ENCODE results near the gene FAIM2. TPM values are rescaled to one million over a fixed set of nuclear protein-coding genes. Genes with fewer than 3 reads are reported as not detected.

FAIM2 gene
- total RNA-seq, 2 experiments from 2014 or later = 0.17 to 0.42 TPM

DNA sequence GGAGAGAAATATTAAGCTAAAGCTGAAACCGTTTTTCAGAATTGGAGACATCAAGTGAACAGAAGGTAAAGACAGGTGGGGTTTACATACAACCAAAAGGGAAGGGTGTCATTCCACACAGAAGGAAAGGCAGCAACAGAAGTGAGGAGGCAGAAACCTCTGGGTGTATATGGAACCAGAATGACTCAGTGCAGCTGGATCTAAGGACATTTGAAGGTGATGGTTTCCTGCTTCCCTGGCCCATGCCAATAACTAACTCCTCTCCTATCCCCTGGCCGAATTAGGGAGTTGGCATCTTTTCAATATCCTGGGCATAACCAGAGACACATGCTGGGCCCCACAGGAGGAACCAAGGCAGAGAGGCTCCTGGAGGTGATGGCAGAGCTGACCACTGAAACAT, 83.9 kb downstream of the FAIM2 start:
- intact Hi-C loops (cut with micrococcal nuclease) = loop anchor here (10.0 kb wide), 1 partner anchor 555 kb away; the partner anchor contains the start of gene TUBA1C

DNA sequence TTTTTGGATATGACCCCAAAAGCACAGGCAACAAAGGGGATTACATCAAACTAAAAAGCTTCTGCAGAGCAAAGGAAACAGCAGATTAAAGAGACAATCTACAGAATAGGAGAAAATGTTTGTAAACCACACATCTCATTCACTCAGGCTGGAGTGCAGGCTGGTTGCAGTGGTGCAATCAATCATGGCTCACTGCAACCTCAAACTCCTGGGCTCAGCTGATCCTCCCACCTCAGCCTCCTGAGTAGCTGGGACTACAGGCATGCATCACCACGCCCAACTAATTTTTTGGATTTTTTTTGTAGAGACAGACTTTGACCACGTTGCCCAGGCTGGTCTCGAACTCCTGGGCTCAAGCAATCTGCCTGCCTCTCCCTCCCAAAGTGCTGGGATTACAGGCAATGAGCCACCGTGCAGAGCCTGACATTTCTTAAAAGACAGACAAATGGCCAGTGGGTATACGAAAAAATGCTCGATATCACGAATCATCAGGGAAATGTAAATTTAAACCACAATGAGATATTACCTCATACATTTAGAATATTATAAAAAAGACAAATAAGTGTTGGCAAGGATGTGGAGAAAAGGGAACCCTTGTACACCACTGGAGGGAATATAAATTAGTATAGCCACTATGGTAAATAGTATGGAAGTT, 85.3 kb downstream of the FAIM2 start:
- Mint-ChIP-seq H3K4me1 (ENCODE audit: low read depth) (peaks cover 23% of the 10 kb centered on the region), H3K27ac (no peak overlapping the region), H3K36me3 (ENCODE audit: low read depth) (peaks cover 4% of the 10 kb centered on the region), H3K9me3 (no peaks in the 10 kb centered on the region), H3K4me3 (no peak overlapping the region), H3K27me3 (ENCODE audit: low read depth) (no peaks in the 10 kb centered on the region)
- CTCF ChIA-PET = interaction anchor here (0.6 to 1.9 kb wide), 2 partner anchors 20 to 732 kb away, joined by 3 to 6 read pairs; no protein-coding TSS in a partner anchor
- no peak for DNase-seq
- intact Hi-C loops (cut with micrococcal nuclease) = no loop called here

More for the DNA sequence above, 83.9 kb downstream of the FAIM2 start:
- H3K4me3 Mint-ChIP-seq = no peak overlapping the region
- CTCF ChIA-PET = interaction anchor here (0.7 to 2.9 kb wide), 6 partner anchors 19 to 236 kb away, joined by 3 to 13 read pairs (median 4); no protein-coding TSS in a partner anchor
- no peak for DNase-seq
- H3K27me3 Mint-ChIP-seq (ENCODE audit: low read depth) = no peaks in the 10 kb centered on the region
- H3K9me3 Mint-ChIP-seq = no peaks in the 10 kb centered on the region
- H3K36me3 Mint-ChIP-seq (ENCODE audit: low read depth) = peaks cover 4% of the 10 kb centered on the region
- peaks cover 23% of the 10 kb centered on the region for H3K4me1 Mint-ChIP-seq (ENCODE audit: low read depth)
- H3K27ac Mint-ChIP-seq = no peak overlapping the region

Other genes starting within 250 kb of the FAIM2 start
- 10 to 100 TPM; 20.0 to 20.7 TPM for gene FMNL3, start 196.5 kb downstream of the FAIM2 start, total RNA-seq
- gene TMBIM6, start 162.3 kb downstream of the FAIM2 start, total RNA-seq = 100 to 1,000 TPM; 466 to 498 TPM
- 1 to 10 TPM; 2.8 TPM for gene NCKAP5L, start 75.5 kb downstream of the FAIM2 start, total RNA-seq
- gene BCDIN3D, start 60.8 kb downstream of the FAIM2 start, total RNA-seq = 1 to 10 TPM; 2.4 to 4.1 TPM
- not detected for gene AQP2, start 46.8 kb upstream of the FAIM2 start, total RNA-seq
- not detected for gene AQP5, start 58.0 kb upstream of the FAIM2 start, total RNA-seq
- gene AQP6, start 69.0 kb upstream of the FAIM2 start, total RNA-seq = not detected
- gene RACGAP1, start 121.6 kb upstream of the FAIM2 start, total RNA-seq = 100 to 1,000 TPM; 156 to 159 TPM
- gene ASIC1, start 153.7 kb upstream of the FAIM2 start, total RNA-seq = 1 to 10 TPM; 3.2 to 3.7 TPM
- 10 to 100 TPM; 57.7 to 60.2 TPM for gene SMARCD1, start 181.4 kb upstream of the FAIM2 start, total RNA-seq
- under 1 TPM; 0.36 to 0.47 TPM for gene GPD1, start 200.1 kb upstream of the FAIM2 start, total RNA-seq
- gene COX14, start 208.3 kb upstream of the FAIM2 start, total RNA-seq = 10 to 100 TPM; 47.5 to 48.3 TPM

Measured in activated naive CD4-positive, alpha-beta T cell treated with anti-CD3 and anti-CD28 coated beads for 36 hours (primary cell).